Ecto neural progenitor cell (in vitro differentiated cells): ENCODE results near the gene GTF2A2.
"Not testable (repeated sequence)": the region's sequence is repeated elsewhere in the genome, so short reads cannot be mapped to it uniquely, and the experiment has no call there.

ENCODE experiments used
- DNase-seq: peaks from one replicate; pipeline ENCODE4 v3.0.0-alpha.2; 2018; ENCODE audit warnings: low spot score

The GTF2A2 gene

GRCh38 chr15:59674361-59674877, 17.1 kb upstream of the GTF2A2 start:
- DNase-seq, result no peak

- DNase-seq, result no peak
These were observed 11.2 kb upstream of the GTF2A2 start for GRCh38 chr15:59668556-59668955.

DNA sequence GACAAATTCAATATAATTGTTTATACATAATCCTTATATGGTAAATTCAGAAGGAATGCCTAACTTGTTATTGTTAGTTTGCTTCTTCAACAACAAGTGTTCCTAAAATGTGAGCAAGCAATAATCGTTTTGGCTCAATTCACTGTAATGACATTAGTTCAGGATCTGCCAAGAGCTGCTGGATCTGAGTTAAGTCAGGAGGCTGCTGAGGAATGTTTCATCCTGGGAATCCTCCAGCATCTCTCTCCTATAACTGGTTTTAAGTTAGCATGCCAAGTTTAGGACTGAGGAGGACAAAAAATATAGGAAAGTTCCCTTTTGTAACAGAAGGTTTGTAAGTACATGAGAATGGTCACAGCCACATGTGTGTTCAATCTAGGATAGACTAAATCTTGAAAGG, 4.9 kb upstream of the GTF2A2 start:
- DNase-seq, result no peak

DNA sequence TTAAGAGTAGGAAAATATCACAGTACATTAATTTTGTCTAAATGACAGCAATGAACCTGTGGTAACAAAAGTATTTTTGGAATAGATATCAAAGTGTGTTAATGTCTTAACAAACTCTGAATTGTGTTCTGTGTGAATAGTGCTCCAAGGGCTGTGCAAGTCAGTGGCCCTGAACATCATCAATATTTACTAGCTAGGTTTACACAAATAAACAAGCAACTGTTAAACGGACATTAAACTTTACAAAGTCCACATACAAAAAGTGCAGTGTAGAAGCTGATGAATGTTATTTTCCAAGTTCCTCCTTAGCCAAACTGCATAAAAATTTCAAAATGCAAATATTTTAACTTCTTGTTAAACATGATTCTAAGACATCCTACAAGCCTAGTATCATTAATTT, 2.1 kb upstream of the GTF2A2 start:
- no peak for DNase-seq

- DNase-seq, result no peak
These were observed 365 bp upstream of the GTF2A2 start for GRCh38 chr15:59657635-59658125.

GRCh38 chr15:59654046-59654445, 3.3 kb downstream of the GTF2A2 start:
- DNase-seq, result no peak

DNA sequence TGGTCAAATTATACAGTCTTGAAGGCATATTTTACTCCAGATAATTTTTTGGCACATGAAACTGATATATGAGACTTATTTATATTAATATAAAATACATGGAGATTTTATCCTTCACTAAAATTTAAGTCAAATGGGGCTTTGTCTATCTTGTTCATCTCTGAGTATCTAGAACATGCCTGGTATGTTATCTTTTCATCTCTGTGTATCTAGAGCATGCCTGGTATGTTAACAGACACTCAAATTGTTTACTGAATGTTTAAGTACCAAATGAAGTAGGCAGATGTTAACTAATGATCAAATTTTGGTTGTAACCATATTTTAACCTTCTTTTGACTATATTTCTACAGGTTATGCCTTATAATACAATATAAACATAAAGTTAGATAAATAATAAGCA, 7.7 kb downstream of the GTF2A2 start:
- DNase-seq, result no peak

DNA sequence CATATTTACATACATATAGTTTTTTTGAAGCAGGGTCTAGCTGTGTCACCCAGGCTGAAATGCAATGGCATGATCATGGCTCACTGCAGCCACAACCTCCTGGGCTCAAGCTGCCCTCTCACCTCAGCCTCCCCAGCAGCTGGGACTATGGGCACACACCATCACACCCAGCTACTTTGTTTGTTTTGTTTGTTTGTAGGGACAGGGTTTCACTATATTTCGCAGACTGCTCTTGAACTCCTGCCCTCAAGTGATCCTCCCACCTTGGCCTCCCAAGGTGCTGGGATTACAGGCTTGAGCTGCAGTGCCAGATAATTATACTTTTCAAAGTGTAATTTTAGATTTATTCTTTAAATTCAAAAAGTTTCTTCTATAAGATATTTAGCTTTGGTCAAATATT, 10.2 kb downstream of the GTF2A2 start:
- DNase-seq, result no peak

DNA sequence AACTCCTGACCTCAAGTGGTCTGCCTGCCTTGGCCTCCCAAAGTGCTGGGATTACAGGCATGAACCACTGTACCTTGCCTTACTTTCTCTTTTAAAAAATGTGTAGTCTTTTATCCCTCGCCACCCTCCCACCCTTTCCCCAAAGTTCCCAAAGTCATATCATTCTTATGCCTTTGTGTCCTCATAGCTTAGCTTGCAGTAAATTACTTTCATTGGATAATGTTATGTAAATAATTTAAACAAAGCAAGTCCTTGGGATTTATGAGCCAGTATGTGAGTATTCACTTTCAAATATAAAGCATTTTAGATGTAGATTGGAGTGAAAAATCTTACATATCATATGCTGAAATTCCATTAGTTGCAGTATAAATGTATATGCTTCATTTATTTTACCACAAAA, 11.0 kb downstream of the GTF2A2 start:
- DNase-seq, result no peak

- not testable (repeated sequence) for DNase-seq
These were observed 11.5 kb downstream of the GTF2A2 start for GRCh38 chr15:59645812-59646211.

DNA sequence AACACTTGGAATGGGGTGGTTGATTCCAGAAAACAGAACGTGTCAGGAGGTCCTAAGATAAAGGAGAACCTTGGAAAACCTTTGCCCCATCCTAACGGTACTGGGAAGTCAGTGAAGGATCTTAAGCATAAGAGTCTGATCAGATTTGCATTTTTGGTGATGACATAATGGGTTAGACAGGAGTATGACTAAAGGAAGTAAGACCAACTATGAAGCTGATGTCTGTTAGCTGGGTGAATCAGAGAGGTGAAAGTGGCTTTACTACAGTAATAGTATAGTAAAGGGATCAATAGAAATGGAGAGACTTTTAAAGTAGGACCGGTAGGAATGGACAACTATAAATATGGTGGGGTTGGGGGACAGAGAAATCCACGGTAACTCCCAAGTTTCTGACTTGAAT, 12.6 kb downstream of the GTF2A2 start:
- DNase-seq, result no peak

DNA sequence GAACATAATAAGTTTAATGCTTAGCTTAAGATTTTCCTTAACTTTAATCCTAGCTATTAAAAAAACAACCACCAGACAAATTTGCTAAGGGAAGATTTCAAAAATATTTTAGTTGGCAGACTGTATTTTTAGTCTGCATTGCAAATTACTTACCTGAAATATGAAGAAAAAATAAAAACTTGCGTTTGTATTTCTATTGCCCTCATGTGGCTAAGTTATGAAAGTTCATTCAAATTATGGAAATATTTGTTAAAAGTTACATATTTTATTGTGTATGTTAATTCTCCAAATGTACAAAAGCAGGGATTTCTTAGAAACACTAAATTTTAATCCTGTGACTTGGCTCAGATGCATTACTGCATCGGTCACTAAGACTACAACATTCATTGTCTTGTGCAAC, 15.0 kb downstream of the GTF2A2 start:
- no peak for DNase-seq

- not testable (repeated sequence) for DNase-seq
These were observed 19.8 kb downstream of the GTF2A2 start for GRCh38 chr15:59637507-59637906.

- no peak for DNase-seq
These were observed 21.1 kb downstream of the GTF2A2 start for GRCh38 chr15:59636184-59636583.

DNA sequence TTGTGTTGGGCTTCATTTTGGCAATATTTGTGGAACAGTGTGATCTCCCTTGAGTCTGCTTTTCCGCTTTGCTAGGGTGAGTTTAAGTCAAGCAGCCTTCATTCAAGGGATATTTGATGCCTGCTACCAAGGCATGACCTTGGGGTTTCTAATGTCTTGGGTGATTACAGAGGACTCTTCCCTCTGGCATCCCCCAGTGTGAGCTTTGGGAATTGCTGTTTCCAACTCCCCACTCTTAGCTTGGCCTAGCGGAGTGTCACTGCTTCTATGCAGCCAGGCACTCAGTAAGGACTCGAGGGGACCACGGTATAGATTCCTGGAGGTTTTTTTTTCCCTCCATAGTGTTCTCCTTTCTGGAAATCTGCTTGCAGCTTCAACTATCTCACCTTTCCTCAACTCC, 24.6 kb downstream of the GTF2A2 start:
- DNase-seq, result peak; percentile 61

GRCh38 chr15:59622289-59622688, 35.0 kb downstream of the GTF2A2 start:
- peak; percentile 57 for DNase-seq

DNA sequence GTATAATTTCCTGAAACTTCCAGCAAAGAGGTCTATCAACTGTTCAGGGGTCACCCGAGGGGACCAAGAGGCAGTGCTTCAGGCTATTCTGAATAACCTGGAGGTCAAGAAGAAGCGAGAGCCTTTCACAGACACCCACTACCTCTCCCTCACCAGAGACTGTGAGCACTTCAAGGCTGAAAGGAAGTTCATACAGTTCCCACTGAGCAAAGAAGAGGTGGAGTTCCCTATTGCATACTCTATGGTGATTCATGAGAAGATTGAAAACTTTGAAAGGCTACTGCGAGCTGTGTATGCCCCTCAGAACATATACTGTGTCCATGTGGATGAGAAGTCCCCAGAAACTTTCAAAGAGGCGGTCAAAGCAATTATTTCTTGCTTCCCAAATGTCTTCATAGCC, 38.9 kb downstream of the GTF2A2 start:
- no peak for DNase-seq

DNA sequence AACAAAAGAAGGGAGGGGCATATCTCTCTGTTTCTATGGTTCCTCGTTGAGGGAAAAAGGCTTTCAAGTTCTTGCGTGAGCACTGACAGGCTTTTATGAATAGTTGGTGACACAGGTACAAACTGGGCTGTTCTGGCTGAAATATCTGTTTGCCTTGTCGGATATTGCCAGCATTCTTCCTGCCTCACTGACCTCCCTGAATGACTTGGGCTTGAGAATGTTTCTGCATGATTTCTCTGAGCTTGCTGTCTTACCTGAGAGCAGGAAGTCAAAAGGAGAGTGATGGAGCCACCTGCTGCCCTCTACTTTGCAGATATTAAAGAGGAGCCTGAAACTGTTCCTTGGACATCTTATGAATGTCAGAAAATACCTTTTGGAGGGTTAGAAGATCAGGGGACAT, 40.9 kb downstream of the GTF2A2 start:
- DNase-seq, result no peak

DNA sequence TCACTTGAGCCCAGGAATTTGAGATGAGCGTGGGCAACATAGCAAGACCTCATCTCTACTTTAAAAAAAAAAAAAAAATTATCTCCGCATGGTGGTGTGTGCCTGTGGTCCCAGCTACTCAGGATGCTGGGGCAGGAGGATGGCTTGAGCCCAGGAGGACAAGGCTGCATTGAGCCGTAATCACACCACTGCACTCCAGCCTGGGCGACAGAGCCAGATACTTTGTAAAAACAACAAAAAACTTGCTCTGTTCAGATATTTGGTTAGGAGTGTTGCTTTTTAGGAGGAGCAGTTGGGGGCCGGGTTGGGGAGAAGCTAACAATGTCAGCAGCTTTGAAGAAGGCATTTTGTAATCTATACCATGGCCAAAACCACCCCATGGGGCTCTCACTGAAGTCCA, 41.7 kb downstream of the GTF2A2 start:
- DNase-seq, result no peak

DNA sequence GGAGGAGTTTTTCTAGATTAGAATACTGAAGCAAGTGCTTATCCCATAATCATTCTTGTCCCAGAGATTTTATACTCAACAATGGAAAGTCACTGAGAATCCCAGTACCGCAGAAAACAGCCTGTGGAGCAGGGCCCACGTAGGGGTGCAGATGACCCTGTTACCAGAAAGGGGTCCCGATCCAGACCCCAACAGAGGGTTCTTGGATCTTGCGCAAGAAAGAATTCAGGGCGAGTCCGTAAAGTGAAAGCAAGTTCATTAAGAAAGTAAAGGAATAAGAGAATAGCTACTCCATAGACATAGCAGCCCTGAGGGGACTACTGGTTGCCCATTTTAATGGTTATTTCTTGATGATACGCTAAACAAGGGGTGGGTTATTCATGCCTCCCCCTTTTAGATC, 43.2 kb downstream of the GTF2A2 start:
- DNase-seq, result no peak

GRCh38 chr15:59611276-59612260, 45.7 kb downstream of the GTF2A2 start, which contains the start of gene GCNT3:
TSS of gene GCNT3 (plus strand) at chr15:59611783. CDS start at chr15:59618239, 6,456 bp downstream.
- no peak for DNase-seq

DNA sequence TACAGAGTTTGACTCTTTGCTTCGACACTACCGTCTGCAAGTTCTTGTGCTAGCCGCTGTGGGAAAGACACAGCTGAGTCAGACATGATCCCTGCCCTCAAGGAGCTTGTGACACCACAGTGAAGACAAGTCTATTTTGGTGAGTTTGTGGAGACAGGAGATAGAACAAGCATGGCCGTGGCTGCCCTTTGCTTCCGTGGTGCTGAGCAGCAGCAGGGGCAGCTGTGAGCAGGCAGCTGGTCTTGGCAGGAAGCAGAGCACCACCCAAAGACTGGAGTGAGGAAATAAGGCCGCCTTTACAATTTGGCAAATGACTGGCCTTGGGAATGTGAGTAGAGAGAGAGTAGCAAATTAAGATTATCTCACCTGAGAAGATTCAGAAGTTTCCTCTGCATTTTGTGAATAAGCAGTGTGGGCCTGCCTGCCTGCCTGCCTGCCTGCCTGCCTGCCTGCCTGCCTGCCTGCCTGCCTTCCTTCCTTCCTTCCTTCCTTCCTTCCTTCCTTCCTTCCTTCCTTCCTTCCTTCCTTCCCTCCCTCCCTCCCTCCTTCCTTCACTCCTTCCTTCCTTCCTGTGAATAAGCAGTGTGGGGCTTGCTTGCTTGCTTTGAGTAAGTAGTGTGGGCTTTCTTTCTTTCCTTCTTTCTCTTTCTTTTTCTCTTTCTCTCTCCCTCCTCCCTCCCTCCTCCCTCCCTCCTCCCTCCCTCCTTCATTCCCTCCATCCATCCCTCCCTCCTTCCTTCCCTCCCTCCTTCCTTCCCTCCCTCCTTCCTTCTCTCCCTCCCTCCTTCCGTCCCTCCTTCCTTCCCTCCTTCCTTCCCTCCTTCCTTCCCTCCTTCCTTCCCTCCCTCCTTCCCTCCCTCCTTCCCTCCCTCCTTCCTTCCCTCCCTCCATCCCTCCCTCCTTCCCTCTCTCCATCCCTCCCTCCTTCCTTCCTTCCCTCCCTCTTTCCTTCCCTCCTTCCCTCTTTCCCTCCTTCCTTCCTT, 47.3 kb downstream of the GTF2A2 start:
- DNase-seq, result no peak
